ENCODE results near the gene HHAT.

GRCh38 chr1:210695026-210695425 lies 366.3 kb downstream of the HHAT start:
- no peak for TF ChIP-seq EZH2 (IDR thresholded peaks at IDR 0.05; ENCODE audit: borderline replicate concordance, low read depth, low read length, severe bottlenecking)
- no peak for TF ChIP-seq CTCF (IDR thresholded peaks at IDR 0.05; ENCODE audit: extremely low read depth in 1 of 2, insufficient read depth in 1 of 2, low read depth in 1 of 2, low read length in 2 of 2)
- TF ChIP-seq JUN (IDR thresholded peaks at IDR 0.05; ENCODE audit: borderline replicate concordance, insufficient read depth, insufficient read length, low read depth) = no peak
- no peak for TF ChIP-seq FOS (IDR thresholded peaks at IDR 0.05; ENCODE audit: borderline replicate concordance, insufficient read depth, low read length)
- no peak for TF ChIP-seq POLR2A (IDR thresholded peaks at IDR 0.05; ENCODE audit: low read depth, low read length)
